ENCODE data around the gene AGPS.
"Not testable (repeated sequence)": the region's sequence is repeated elsewhere in the genome, so short reads cannot be mapped to it uniquely, and the experiment has no call there.

AGPS gene

GRCh38 chr2:177545981-177546585, 153.5 kb downstream of the AGPS start:
- H3K27ac ChIP-seq: no peak overlapping the region
- no peak for DNase-seq (ENCODE audit: low read depth, low spot score)

DNA sequence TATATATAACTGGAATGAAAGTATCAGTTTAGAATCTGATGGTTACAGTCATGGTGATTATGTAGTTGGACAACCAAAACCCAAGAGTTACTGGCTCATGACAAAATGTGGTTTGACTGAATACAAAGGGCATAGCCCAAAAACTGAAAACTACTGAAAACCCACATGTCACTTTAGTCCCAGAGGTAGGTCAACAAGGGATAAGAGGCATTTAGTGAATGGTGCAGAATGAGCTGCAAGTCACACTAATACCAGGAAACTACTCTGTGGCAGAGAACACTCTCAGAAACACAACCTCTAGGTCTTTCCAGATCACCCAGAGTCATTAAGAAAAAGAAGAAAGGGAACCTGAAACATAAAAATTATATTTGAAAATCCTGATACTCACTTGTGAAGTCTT, 154.5 kb downstream of the AGPS start:
- no peak for DNase-seq (ENCODE audit: low read depth, low spot score)
- no peak overlapping the region for H3K27ac ChIP-seq

- H3K27ac ChIP-seq: no peak overlapping the region
- no peak for DNase-seq (ENCODE audit: low read depth, low spot score)
These were observed 155.2 kb downstream of the AGPS start for GRCh38 chr2:177547772-177548171.

GRCh38 chr2:177548636-177549035, 156.1 kb downstream of the AGPS start:
- no peak for DNase-seq (ENCODE audit: low read depth, low spot score)
- H3K27ac ChIP-seq: no peak overlapping the region

DNA sequence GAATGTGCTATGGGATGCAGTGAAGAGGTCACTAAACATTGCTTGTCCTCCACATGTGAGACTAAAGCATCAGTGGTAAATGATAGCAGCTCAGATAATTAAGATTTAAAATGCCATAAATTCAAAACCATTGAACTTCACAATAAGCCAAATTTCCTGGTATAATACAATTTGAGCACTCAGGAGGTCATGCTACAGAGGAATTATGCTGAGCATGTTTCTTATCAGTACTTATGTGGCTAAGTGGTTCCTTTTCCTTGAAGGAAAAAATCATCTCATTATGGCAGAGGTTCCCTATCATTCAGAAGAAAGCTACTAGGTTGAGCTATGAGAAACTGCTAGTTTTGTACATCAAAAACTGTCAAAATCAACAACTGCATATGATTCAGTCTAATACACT, 156.6 kb downstream of the AGPS start:
- no peak for DNase-seq (ENCODE audit: low read depth, low spot score)
- H3K27ac ChIP-seq: no peak overlapping the region

DNA sequence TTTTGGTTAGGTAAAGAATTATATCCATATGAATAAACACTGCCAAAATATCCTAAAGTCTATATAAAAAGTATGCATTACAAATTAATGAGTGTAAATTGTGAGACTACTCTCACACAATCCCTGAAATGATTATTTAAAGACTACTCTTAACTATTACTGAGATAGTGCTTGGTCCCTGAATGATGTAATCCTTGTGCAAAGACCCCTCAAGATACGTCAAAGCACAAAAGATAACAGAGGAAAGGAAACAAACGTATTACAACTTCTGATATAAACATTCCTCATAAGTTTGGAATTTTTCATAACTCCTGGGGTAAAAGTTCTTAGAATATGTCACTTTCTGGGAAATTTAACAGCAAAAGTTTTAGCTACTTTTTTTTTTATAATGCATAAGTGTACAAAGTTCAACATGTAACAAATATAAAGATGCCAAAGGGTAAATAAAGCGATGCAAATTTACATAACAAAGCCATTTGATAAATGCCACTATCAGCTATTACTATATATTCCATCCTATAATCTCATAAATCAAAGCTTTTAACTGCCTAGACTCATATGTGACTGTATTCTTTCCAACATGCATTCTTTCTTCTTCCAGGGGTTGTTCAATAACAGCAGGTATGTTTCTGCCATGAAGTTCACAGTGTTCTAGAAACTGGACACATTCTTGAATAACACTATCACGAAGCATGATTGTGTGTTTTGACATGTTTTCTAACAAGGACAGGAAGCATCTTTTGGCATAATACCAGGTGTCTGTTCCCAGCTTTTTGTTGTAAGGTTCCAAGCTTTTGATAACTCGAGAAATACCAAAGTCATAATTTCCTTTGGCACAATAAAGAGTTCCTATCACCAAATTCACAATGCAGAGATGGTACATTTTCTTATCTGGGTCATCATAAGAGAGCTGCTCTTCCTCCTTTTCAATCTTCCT, 158.0 kb downstream of the AGPS start:
- DNase-seq (ENCODE audit: low read depth, low spot score): no peak
- H3K27ac ChIP-seq: peak overlapping the region; percentile 49

GRCh38 chr2:177551360-177551759, 158.8 kb downstream of the AGPS start:
- not testable (repeated sequence) for DNase-seq (ENCODE audit: low read depth, low spot score)

DNA sequence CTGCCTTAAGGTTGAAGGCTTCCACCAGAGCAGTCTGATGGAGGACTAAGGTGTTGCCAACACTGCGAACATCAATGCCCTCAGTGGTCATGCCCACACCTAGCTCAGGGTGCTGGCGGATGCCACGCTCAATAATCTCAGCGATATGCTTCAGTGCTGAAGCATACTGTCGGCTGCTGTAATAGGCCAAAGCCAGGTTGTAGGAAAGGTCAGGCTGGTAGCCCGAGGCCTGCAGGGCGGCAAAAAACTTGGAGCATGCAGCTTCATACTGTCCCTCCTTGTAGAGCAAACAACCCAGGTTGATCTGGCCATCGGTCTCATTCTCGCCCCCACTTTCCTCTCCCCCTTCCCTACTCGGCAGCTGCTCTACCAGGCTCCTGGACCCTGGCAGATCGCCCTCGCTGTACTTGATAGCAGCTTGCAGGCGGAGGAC, 159.4 kb downstream of the AGPS start:
- H3K27ac ChIP-seq: peak overlapping the region; percentile 49
- DNase-seq (ENCODE audit: low read depth, low spot score): no peak

More at GRCh38 chr2:177551360-177551759, 158.8 kb downstream of the AGPS start:
- H3K27ac ChIP-seq: peak overlapping the region; percentile 49

DNA sequence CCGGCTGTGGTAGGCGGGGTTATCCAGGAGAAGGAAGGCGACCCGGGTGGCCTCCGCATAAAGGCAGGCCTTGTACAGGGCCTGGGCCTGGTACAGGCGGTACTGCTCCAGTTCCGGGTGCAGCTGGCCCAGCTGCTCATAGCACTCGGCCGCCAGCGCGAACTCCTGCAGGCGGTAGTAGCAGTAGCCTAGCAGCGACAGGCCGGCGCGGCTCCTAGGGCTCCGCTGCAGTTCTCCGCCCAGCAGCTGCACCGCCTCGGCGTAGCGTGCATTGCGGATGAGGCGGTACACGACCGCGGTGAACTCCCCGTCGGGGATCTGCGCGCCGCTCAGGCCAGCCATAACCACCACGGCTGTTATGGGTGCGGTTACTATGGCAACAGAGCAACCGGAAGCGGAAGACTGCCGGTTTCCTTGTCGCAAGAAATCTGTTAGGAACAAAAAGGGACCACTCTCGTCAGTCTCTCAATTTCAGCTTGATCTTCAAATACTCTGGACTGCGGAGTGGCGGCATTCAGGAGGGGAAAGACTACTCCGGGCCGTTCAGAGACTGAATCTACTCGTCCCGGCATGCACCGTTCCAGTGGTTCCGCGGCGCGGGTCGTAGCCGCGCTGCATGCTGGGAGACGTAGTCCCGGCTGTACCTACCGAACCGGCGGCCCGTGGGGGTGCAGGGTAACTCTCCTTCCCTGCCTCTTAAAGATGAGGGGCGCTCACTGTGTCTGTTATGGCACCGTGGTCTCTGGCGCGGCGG, 160.0 kb downstream of the AGPS start:
- H3K27ac ChIP-seq: peak overlapping the region; percentile 83
- DNase-seq (ENCODE audit: low read depth, low spot score): no peak

DNA sequence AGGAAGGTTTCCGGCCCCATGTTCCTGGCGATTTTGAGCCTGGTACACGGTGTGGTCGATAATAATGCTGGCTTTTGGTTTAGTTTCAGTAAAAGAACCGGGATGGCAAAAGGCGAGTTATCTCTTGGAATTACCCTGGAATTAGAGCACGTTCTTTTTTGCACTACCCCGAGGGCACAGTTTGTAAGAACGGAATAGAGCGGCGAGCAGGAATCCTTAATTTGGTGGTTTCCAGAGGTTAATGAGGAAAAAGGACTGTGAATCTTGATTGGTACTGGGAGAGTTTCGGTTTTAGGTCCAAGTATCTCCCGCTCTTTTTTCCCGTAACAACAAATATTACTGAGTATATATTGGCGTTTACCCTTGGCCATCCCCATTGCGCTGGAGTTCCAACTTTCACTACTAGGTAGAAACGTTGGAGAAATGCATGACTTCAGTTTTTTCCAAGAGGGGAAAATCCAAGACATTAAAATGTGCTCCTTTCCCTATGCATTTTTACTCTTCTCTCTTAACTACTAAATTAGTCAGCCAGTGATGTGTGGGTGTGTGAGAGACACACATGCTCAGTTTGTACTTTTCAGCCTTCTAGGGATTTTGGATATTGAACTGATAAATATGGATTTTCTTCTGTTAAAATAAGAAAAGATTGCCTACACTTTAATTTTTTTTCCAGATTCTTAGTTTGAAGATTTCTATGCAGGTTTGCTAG, 160.8 kb downstream of the AGPS start:
- H3K27ac ChIP-seq: peak overlapping the region; percentile 83
- DNase-seq (ENCODE audit: low read depth, low spot score): no peak

- DNase-seq (ENCODE audit: low read depth, low spot score): no peak
- H3K27ac ChIP-seq: no peak overlapping the region
These were observed 161.8 kb downstream of the AGPS start for GRCh38 chr2:177554365-177554764.

- DNase-seq (ENCODE audit: low read depth, low spot score): no peak
- no peak overlapping the region for H3K27ac ChIP-seq
These were observed 163.6 kb downstream of the AGPS start for GRCh38 chr2:177556153-177556552.

DNA sequence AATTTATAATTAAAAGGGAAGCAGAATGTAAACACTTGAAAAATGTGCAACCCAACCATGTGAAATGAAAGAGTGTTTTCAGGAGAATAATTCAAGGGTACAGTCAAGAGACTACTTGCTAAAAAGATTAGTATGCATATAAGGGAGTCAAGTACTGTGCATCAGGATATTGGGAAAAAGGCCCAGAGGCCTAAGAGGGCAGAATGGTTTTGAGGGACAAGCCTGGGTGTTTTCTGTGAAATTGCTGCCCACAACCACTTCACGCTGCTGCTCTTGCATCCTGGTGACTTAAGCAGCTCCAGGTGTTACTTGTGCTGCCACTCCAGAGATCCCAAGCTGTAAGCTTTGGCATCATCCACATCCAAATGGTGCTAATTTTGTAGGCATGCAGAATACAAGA, 165.2 kb downstream of the AGPS start:
- H3K27ac ChIP-seq: no peak overlapping the region
- DNase-seq (ENCODE audit: low read depth, low spot score): no peak

- no peak for DNase-seq (ENCODE audit: low read depth, low spot score)
- H3K27ac ChIP-seq: no peak overlapping the region
These were observed 167.1 kb downstream of the AGPS start for GRCh38 chr2:177559638-177560037.

DNA sequence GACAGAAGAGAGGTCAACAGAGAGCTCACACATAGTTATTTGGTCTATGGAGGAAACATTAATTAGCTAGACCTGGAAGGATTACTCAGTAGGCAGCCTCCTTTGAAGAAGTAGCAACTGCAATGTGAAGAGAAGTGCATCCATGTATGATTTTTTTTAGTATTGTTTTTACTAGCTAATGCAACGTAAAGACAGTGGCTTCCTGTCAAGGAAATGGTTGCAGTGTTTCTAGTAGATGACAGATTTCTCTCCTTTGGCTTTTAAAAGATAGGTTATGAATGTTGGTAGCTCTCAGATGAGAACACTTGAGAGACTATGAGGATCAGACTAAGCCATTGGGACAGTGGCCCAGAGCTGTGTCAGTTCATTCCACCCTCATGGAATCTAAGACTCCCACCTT, 175.8 kb downstream of the AGPS start:
- DNase-seq (ENCODE audit: low read depth, low spot score): no peak

DNA sequence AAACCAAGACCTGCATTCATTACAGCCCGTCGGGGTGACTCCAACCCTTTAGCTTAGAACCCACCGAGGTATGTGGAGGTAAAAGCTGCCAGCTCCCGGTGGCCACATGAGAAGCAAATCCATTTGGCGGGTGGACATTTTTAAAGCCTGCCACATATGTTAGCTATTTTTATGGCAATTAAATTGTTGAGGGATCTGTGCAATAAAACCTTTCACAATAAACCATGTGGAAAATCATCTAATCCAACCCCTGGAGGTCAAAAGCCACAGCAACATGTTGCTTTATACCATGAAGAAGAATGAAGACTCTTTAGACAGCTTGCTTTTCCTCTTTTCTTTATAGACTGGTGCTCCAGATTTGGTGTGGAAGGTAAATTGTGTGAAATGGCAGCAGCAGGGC, 176.3 kb downstream of the AGPS start:
- no peak for DNase-seq (ENCODE audit: low read depth, low spot score)

More for the DNA sequence above, 175.8 kb downstream of the AGPS start:
- H3K27ac ChIP-seq: no peak overlapping the region

GRCh38 chr2:177572236-177572671, 179.7 kb downstream of the AGPS start:
- H3K27ac ChIP-seq: no peak overlapping the region
- no peak for DNase-seq (ENCODE audit: low read depth, low spot score)

More for the DNA sequence above, 176.3 kb downstream of the AGPS start:
- H3K27ac ChIP-seq: no peak overlapping the region

DNA sequence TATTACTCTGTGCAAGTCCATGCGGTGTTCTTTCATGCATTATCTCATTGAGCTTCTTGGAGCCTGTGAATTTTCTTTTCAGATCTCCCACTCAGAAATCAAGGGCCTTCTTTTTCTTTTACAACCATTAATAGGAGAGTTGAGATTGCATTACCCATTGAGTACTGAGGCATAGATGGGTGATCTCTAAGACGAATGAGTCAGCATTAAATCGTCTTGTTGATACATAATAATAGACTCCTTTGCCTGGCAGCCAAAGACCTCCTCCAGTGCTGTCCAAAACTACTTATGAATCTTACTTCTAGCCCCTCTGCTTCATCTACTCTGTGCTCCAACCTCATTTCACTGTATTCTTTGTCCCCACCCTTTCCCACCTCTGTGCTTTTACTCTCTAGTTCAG, 180.5 kb downstream of the AGPS start:
- H3K27ac ChIP-seq: no peak overlapping the region
- DNase-seq (ENCODE audit: low read depth, low spot score): no peak

DNA sequence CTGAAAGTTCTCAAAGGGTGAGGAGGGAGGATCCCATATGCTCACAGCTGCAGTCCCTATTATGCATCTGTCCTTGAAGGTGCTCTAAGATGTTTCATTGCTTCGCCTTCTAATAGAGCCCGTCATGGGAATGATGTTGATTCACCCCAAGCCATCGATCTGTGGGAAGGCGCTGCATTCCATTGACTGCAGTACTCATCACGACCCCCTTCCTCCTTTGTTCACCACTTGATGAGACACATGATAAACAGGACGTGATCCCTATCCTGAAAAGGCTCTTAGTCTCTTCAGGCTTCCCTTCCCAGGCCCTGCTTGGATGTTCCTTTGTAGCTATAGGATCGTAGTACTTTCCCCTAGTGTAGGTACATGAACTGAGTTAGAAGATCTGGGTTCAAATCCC, 181.8 kb downstream of the AGPS start:
- no peak overlapping the region for H3K27ac ChIP-seq
- DNase-seq (ENCODE audit: low read depth, low spot score): no peak

DNA sequence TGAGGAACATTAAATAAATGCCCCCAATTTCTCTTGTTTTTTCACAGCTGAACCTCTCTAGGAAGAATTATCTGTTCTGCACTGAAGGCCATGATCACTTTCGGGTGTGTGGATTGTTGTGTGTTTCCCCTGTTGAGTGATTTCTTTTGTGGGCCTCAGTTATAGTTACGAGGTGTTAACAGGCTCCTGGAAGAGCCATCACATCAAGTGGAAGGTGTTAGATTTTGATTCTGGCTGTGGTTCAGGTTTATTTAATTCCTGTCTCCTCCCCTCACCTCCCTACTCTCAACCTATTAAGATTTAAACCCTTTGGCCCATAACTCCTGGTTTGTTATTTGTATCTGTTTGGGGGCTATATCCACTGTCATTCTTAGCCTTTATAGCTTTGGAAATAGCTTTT, 182.8 kb downstream of the AGPS start:
- H3K27ac ChIP-seq: no peak overlapping the region
- no peak for DNase-seq (ENCODE audit: low read depth, low spot score)

Data from epithelial cell of prostate (primary cell).